T-helper 1 cell (primary cell): Measurements from ENCODE around the gene ABHD13.
A peak's percentile ranks its signal among the peaks of the same experiment; 100 is the strongest.
"Not testable (repeated sequence)": the region's sequence is repeated elsewhere in the genome, so short reads cannot be mapped to it uniquely, and the experiment has no call there.

Experiments
- DNase-seq, 5 donors: peaks; one replicate each; pipeline ENCODE4 v3.0.0-alpha.2; 2012 to 2020
- total RNA-seq, 4 donors: gene quantifications; one replicate each; lab custom pipeline; 2026; lab: John Stamatoyannopoulos, UW

ABHD13 gene
- total RNA-seq, result 24.1 to 78.7 (median 39.7) reads per million in 4 donors

- DNase-seq, result peak; percentile 81 to 93 (median 84)
Observed at GRCh38 chr13:108218044-108218974, at the start of gene ABHD13. Gene ABHD13 (plus strand): TSS chr13:108218392. CDS start chr13:108229219, 10,827 bp downstream.

GRCh38 chr13:108168929-108169328 is 49.3 kb upstream of the ABHD13 start:
- no peak for DNase-seq

- DNase-seq, result peak in 4 of 5 donors; percentile 3 to 45 (median 22)
Observed at GRCh38 chr13:108176685-108177274, 41.4 kb upstream of the ABHD13 start.

GRCh38 chr13:108178078-108178477 is 40.1 kb upstream of the ABHD13 start:
- DNase-seq, result no peak

GRCh38 chr13:108182652-108183051 is 35.5 kb upstream of the ABHD13 start:
- no peak for DNase-seq

- no peak for DNase-seq
Observed at GRCh38 chr13:108185223-108185622, 33.0 kb upstream of the ABHD13 start.

- DNase-seq, result no peak
Observed at GRCh38 chr13:108188260-108188659, 29.9 kb upstream of the ABHD13 start.

- DNase-seq, result no peak
Observed at GRCh38 chr13:108190897-108191296, 27.3 kb upstream of the ABHD13 start.

GRCh38 chr13:108193806-108194205 is 24.4 kb upstream of the ABHD13 start:
- no peak for DNase-seq

GRCh38 chr13:108194435-108194936 is 23.7 kb upstream of the ABHD13 start:
- no peak for DNase-seq

- no peak for DNase-seq
Observed at GRCh38 chr13:108195146-108195545, 23.0 kb upstream of the ABHD13 start.

GRCh38 chr13:108195861-108196260 is 22.3 kb upstream of the ABHD13 start:
- DNase-seq, result no peak

- peak in 1 of 5 donors; percentile 5 for DNase-seq
Observed at GRCh38 chr13:108200781-108201398, 17.3 kb upstream of the ABHD13 start.

GRCh38 chr13:108210551-108210950 is 7.6 kb upstream of the ABHD13 start:
- no peak for DNase-seq

- no peak for DNase-seq
Observed at GRCh38 chr13:108212886-108213285, 5.3 kb upstream of the ABHD13 start.

- no peak for DNase-seq
Observed at GRCh38 chr13:108213946-108214345, 4.2 kb upstream of the ABHD13 start.

GRCh38 chr13:108214441-108215271 is 3.5 kb upstream of the ABHD13 start:
- no peak for DNase-seq

- DNase-seq, result peak; percentile 90 to 94 (median 90)
Observed at GRCh38 chr13:108215436-108215835, 2.8 kb upstream of the ABHD13 start, which contains the start of gene LIG4. Gene LIG4 (minus strand): TSS chr13:108215536. CDS start chr13:108211268, 4,268 bp downstream.

- not testable (repeated sequence) for DNase-seq
Observed at GRCh38 chr13:108217307-108218043, 717 bp upstream of the ABHD13 start.

GRCh38 chr13:108220041-108220440 is 1.8 kb downstream of the ABHD13 start:
- peak in 1 of 5 donors; percentile 6 for DNase-seq
